Pancreas (tissue), 10 donors: ENCODE measurements around the gene SURF2. TPM values are rescaled to one million over a fixed set of nuclear protein-coding genes. Genes with fewer than 3 reads are reported as not detected.

Source experiments
- ATAC-seq, 4 donors: fragments of 200-7000 bp; cut with Tn5 transposase; one replicate each; pipeline versions ENCODE4 v1.8.0 to v1.9.1; 2020; ENCODE audit warnings: mild to moderate bottlenecking in 4 of 4, moderate library complexity in 4 of 4
- DNase-seq, 6 donors: peaks; one replicate each; pipeline ENCODE4 v3.0.0-alpha.2; 2020
- FAIRE-seq: peaks from 2 replicates; lab custom pipeline; 2012; peaks lifted over from hg19 to GRCh38; lab: Jason Lieb, UNC
- H3K27ac ChIP-seq, 4 donors: fragments of 200-600 bp; sonication (generic); 1 replicate in 3 of 4; 2 replicates in 1 of 4; pipeline versions ENCODE4 v1.5.0 to v1.8.0; 2020
- H3K27me3 ChIP-seq, 4 donors: fragments of 200-600 bp; one replicate each; pipeline ENCODE4 v1.8.0; 2021
- H3K36me3 ChIP-seq, 3 donors: fragments of 200-600 bp; sonication (generic) in 1 of 3; one replicate each; pipeline versions ENCODE4 v1.5.0 to v1.8.0; 2020 to 2021
- H3K4me1 ChIP-seq, 3 donors: fragments of 200-600 bp; one replicate each; pipeline ENCODE4 v1.8.0; 2021
- H3K4me3 ChIP-seq, 4 donors: fragments of 200-600 bp; sonication (generic) in 2 of 4; one replicate each; pipeline versions ENCODE4 v1.5.0 to v1.8.0; 2020 to 2021
- H3K9me3 ChIP-seq, 4 donors: fragments of 200-600 bp; one replicate each; pipeline ENCODE4 v1.8.0; 2021
- CTCF ChIP-seq, 4 donors: fragments of 200-600 bp; sonication (generic) in 3 of 4; IDR thresholded peaks; one replicate each; pipeline versions ENCODE4 v1.5.0 to v1.8.0; 2021; ENCODE audit warnings: antibody characterized with exemption in 4 of 4
- WGBS, 2 donors: extraction: QIAGEN DNeasy Blood & Tissue Kit; methylation state at CpG; one replicate each; pipeline ENCODE4 v1.1.7; 2013; 5-methylcytosine and 5-hydroxymethylcytosine counted together
- intact Hi-C, 3 donors: fragments of 100-400 bp; cut with DNase I; formaldehyde crosslinking; loops; one replicate each; pipeline versions ENCODE4 v1.11.1 to v1.14.2; 2022
- polyA plus RNA-seq, 2 donors: library from polyadenylated mRNA; stranded (reverse); fragments of 200-250 nt; gene quantifications; one replicate each; pipeline ENCODE4 v1.2.3, GENCODE V29; 2013
- total RNA-seq, 6 donors: library from RNA; stranded (reverse); fragmentation: NEBNext Ultra II Directional in 4 of 6; extraction: Animal tissue kit (Norgen Biotek cat#: 25700) in 4 of 6; gene quantifications; one replicate each; pipeline versions ENCODE4 v1.2.1 to v1.2.4, GENCODE V29; 2021 to 2023
- donor health status: healthy with polysubstance abuse.
- donor health status: DM: no; HTN: no; CAD: no; lungs with moderate emphysema.
- donor health status: DM: no; HTN: no; CAD: no.
- donor health status: control.
- donor health status: control.
- donor health status: Bipolar disorder and iron deficiency.
- donor health status: DM: yes; HTN: yes; CAD: no.
- donor health status: DM: no; HTN: no; CAD: no.
- donor health status: DM: no; HTN: no; CAD: no.
- donor health status: DM: yes; HTN: yes; CAD: no.

SURF2 gene
- total and polyA plus RNA-seq, 8 donors: 7.8 to 52.4 (median 13.2) TPM

GRCh38 chr9:133404454-133405002, 48.2 kb downstream of the SURF2 start:
- TF ChIP-seq CTCF (IDR thresholded peaks at IDR 0.05): no peak
- FAIRE-seq (no peak), ATAC-seq (no peak), DNase-seq (peak in 1 of 6 donors; percentile 64)
- Histone ChIP-seq H3K27me3 (no peaks in the 10 kb centered on the region), H3K27ac (no peak overlapping the region), H3K4me3 (no peak overlapping the region), H3K9me3 (no peaks in the 10 kb centered on the region), H3K36me3 (peaks cover 0 to 8% (median 7%) of the 10 kb centered on the region in 3 donors), H3K4me1 (no peaks in the 10 kb centered on the region)
- 73 to 84% methylated on average over 12 of the region's 12 CpGs for WGBS, 2 donors
- intact Hi-C loops: loop anchor here in 2 of 3 donors (5.0 kb wide), 1 partner anchor 83 kb away; no protein-coding TSS in a partner anchor

- intact Hi-C loops: loop anchor here in 1 of 3 donors (5.0 kb wide), 1 partner anchor 82 kb away; no protein-coding TSS in a partner anchor
- no peak overlapping the region for H3K4me3 ChIP-seq
- no peak for TF ChIP-seq CTCF (IDR thresholded peaks at IDR 0.05)
- H3K27me3 ChIP-seq: no peaks in the 10 kb centered on the region
- no peaks in the 10 kb centered on the region for H3K4me1 ChIP-seq
- peaks cover 0 to 20% (median 16%) of the 10 kb centered on the region in 3 donors for H3K36me3 ChIP-seq
- H3K9me3 ChIP-seq: no peaks in the 10 kb centered on the region
- ATAC-seq (peak in 1 of 4 donors; percentile 15), DNase-seq (peak in 1 of 6 donors; percentile 31), FAIRE-seq (no peak)
- 76 to 78% methylated on average over 19 of the region's 19 CpGs for WGBS, 2 donors
- H3K27ac ChIP-seq: peak overlapping the region in 1 of 4 donors; percentile 47
Measured at GRCh38 chr9:133405508-133406438, 49.4 kb downstream of the SURF2 start.

GRCh38 chr9:133406480-133407307, 50.3 kb downstream of the SURF2 start:
- DNase-seq (peak; percentile 68 to 90 (median 80)), ATAC-seq (peak; percentile 81 to 93 (median 88)), FAIRE-seq (no peak)
- H3K9me3 ChIP-seq: no peaks in the 10 kb centered on the region
- H3K27me3 ChIP-seq: no peaks in the 10 kb centered on the region
- WGBS, 2 donors: 48 to 55% methylated on average over 24 of the region's 24 CpGs
- TF ChIP-seq CTCF (IDR thresholded peaks at IDR 0.05): peak; percentile 81 to 94 (median 92)
- peaks cover 0 to 29% (median 19%) of the 10 kb centered on the region in 3 donors for H3K36me3 ChIP-seq
- no peak overlapping the region for H3K27ac ChIP-seq
- H3K4me1 ChIP-seq: no peaks in the 10 kb centered on the region
- H3K4me3 ChIP-seq: no peak overlapping the region
- intact Hi-C loops: loop anchor here in 1 of 3 donors (5.0 kb wide), 1 partner anchor 81 kb away; no protein-coding TSS in a partner anchor

GRCh38 chr9:133408042-133408441, 51.7 kb downstream of the SURF2 start:
- H3K27me3 ChIP-seq: no peaks in the 10 kb centered on the region
- FAIRE-seq: no peak
- peaks cover 0 to 41% (median 19%) of the 10 kb centered on the region in 3 donors for H3K36me3 ChIP-seq
- intact Hi-C loops: loop anchor here in 1 of 3 donors (5.0 kb wide), 1 partner anchor 79 kb away; no protein-coding TSS in a partner anchor
- 91 to 100% methylated on average over 1 of the region's 1 CpG for WGBS, 2 donors
- no peak overlapping the region for H3K4me3 ChIP-seq
- H3K4me1 ChIP-seq: no peaks in the 10 kb centered on the region
- no peak overlapping the region for H3K27ac ChIP-seq
- H3K9me3 ChIP-seq: no peaks in the 10 kb centered on the region
- TF ChIP-seq CTCF (IDR thresholded peaks at IDR 0.05): no peak
- no peak for ATAC-seq
- no peak for DNase-seq

Other genes starting within 250 kb of the SURF2 start
- 10 to 100 TPM; 16.1 to 31.9 (median 20.3) TPM for gene RALGDS, start 235.3 kb upstream of the SURF2 start, total RNA-seq
- gene RALGDS, start 235.3 kb upstream of the SURF2 start, polyA plus RNA-seq: 10 to 100 TPM; 56.0 to 69.7 TPM
- gene GBGT1, start 192.6 kb upstream of the SURF2 start, total RNA-seq: 10 to 100 TPM in 1 of 6 donors, 1 to 10 TPM in 5; 1.5 to 11.9 (median 3.1) TPM
- 1 to 10 TPM; 4.5 to 4.6 TPM for gene GBGT1, start 192.6 kb upstream of the SURF2 start, polyA plus RNA-seq
- gene OBP2B, start 147.3 kb upstream of the SURF2 start, total RNA-seq: not detected
- not detected for gene OBP2B, start 147.3 kb upstream of the SURF2 start, polyA plus RNA-seq
- 10 to 100 TPM in 1 of 6 donors, 1 to 10 TPM in 5; 2.1 to 10.2 (median 5.4) TPM for gene ABO, start 81.3 kb upstream of the SURF2 start, total RNA-seq
- 1 to 10 TPM; 3.3 to 9.3 TPM for gene ABO, start 81.3 kb upstream of the SURF2 start, polyA plus RNA-seq
- gene SURF6, start 20.4 kb upstream of the SURF2 start, total RNA-seq: 10 to 100 TPM in 2 of 6 donors, 1 to 10 TPM in 4; 5.8 to 13.6 (median 7.6) TPM
- 10 to 100 TPM; 17.7 to 19.8 TPM for gene SURF6, start 20.4 kb upstream of the SURF2 start, polyA plus RNA-seq
- gene MED22, start 8.4 kb upstream of the SURF2 start, total RNA-seq: 10 to 100 TPM in 3 of 6 donors, 1 to 10 TPM in 3; 6.2 to 14.2 (median 9.9) TPM
- 10 to 100 TPM; 10.1 to 14.8 TPM for gene MED22, start 8.4 kb upstream of the SURF2 start, polyA plus RNA-seq
- gene RPL7A, start 8.3 kb upstream of the SURF2 start, total RNA-seq: 1,000 to 10,000 TPM; 1,234 to 2,140 (median 1,676) TPM
- 1,000 to 10,000 TPM; 1,900 to 1,906 TPM for gene RPL7A, start 8.3 kb upstream of the SURF2 start, polyA plus RNA-seq
- 10 to 100 TPM; 33.6 to 47.8 (median 37.2) TPM for gene SURF1, start 63 bp upstream of the SURF2 start, total RNA-seq
- 10 to 100 TPM; 69.2 to 73.9 TPM for gene SURF1, start 63 bp upstream of the SURF2 start, polyA plus RNA-seq
- 100 to 1,000 TPM in 5 of 6 donors, 10 to 100 TPM in 1; 87.9 to 132 (median 129) TPM for gene SURF4, start 19.5 kb downstream of the SURF2 start, total RNA-seq
- gene SURF4, start 19.5 kb downstream of the SURF2 start, polyA plus RNA-seq: 100 to 1,000 TPM in 1 of 2 donors, 10 to 100 TPM in 1; 63.1 to 106 TPM
- gene STKLD1, start 19.8 kb downstream of the SURF2 start, total RNA-seq: under 1 TPM; 0.31 to 0.94 (median 0.67) TPM
- gene STKLD1, start 19.8 kb downstream of the SURF2 start, polyA plus RNA-seq: 1 to 10 TPM; 1.8 to 3.1 TPM
- 10 to 100 TPM in 5 of 6 donors, 1 to 10 TPM in 1; 10.0 to 16.3 (median 12.5) TPM for gene REXO4, start 61.5 kb downstream of the SURF2 start, total RNA-seq
- 10 to 100 TPM; 12.8 to 13.4 TPM for gene REXO4, start 61.5 kb downstream of the SURF2 start, polyA plus RNA-seq
- gene ADAMTS13, start 65.8 kb downstream of the SURF2 start, total RNA-seq: 1 to 10 TPM; 1.5 to 5.5 (median 2.9) TPM
- 10 to 100 TPM; 13.6 to 18.9 TPM for gene ADAMTS13, start 65.8 kb downstream of the SURF2 start, polyA plus RNA-seq
- 10 to 100 TPM; 15.6 to 24.4 (median 17.2) TPM for gene CACFD1, start 103.4 kb downstream of the SURF2 start, total RNA-seq
- gene CACFD1, start 103.4 kb downstream of the SURF2 start, polyA plus RNA-seq: 10 to 100 TPM; 25.0 to 26.2 TPM
- gene SLC2A6, start 122.5 kb downstream of the SURF2 start, total RNA-seq: 1 to 10 TPM; 1.1 to 6.3 (median 2.7) TPM
- 1 to 10 TPM; 5.9 to 6.7 TPM for gene SLC2A6, start 122.5 kb downstream of the SURF2 start, polyA plus RNA-seq
- gene MYMK, start 168.4 kb downstream of the SURF2 start, total RNA-seq: not detected
- not detected for gene MYMK, start 168.4 kb downstream of the SURF2 start, polyA plus RNA-seq
- 1 to 10 TPM; 1.5 to 5.5 (median 2.6) TPM for gene ADAMTSL2, start 178.2 kb downstream of the SURF2 start, total RNA-seq
- 10 to 100 TPM in 1 of 2 donors, 1 to 10 TPM in 1; 9.0 to 12.9 TPM for gene ADAMTSL2, start 178.2 kb downstream of the SURF2 start, polyA plus RNA-seq